Subcutaneous adipose tissue (tissue), 4 donors: ENCODE measurements around the gene LRMDA. TPM values are rescaled to one million over a fixed set of nuclear protein-coding genes. Genes with fewer than 3 reads are reported as not detected.

ENCODE experiments used
- total RNA-seq, 4 donors: library from RNA; depleted of rRNA; stranded (reverse); fragments of >200 nt; gene quantifications; one replicate each; pipeline ENCODE4 v1.1.0, GENCODE V29; 2016
- TF ChIP-seq, protein P1 (sequence below): fragments of 450-650 bp; IDR thresholded peaks from one replicate; pipeline ENCODE4 v1.5.1; 2016; ENCODE audit warnings: low read depth, mild to moderate bottlenecking, control low read depth, antibody characterized with exemption, moderate library complexity

Gene LRMDA
- total RNA-seq, 4 donors from 2014 or later: 17.4 to 92.1 (median 22.8) TPM

- TF ChIP-seq, protein P1, sequence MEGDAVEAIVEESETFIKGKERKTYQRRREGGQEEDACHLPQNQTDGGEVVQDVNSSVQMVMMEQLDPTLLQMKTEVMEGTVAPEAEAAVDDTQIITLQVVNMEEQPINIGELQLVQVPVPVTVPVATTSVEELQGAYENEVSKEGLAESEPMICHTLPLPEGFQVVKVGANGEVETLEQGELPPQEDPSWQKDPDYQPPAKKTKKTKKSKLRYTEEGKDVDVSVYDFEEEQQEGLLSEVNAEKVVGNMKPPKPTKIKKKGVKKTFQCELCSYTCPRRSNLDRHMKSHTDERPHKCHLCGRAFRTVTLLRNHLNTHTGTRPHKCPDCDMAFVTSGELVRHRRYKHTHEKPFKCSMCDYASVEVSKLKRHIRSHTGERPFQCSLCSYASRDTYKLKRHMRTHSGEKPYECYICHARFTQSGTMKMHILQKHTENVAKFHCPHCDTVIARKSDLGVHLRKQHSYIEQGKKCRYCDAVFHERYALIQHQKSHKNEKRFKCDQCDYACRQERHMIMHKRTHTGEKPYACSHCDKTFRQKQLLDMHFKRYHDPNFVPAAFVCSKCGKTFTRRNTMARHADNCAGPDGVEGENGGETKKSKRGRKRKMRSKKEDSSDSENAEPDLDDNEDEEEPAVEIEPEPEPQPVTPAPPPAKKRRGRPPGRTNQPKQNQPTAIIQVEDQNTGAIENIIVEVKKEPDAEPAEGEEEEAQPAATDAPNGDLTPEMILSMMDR: no peak
Observed at GRCh38 chr10:75766106-75766505, 334.7 kb downstream of the LRMDA start.

DNA sequence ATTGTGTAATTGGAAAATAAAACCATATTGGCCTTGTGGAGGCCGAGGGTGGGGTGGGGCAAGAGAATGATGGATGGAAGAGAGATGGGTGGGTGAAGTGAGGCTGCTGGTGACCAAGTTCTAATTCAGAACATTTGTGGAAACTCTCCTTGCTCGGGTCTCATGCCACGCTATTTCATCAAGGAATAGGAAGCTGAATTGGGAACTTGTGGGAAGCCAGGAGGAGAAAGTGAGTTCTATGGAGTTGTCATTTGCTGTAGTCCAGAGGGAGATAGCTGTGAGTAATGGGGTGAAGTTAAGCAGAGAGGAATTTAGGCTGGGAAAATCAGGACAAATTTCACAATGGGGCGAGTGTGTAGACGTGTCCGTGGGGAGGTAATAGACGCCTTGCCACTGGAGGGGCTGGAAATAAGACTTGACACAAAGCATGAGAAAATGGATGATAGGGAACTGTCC is 339.2 kb downstream of the LRMDA start:
- TF ChIP-seq, protein P1: no peak

DNA sequence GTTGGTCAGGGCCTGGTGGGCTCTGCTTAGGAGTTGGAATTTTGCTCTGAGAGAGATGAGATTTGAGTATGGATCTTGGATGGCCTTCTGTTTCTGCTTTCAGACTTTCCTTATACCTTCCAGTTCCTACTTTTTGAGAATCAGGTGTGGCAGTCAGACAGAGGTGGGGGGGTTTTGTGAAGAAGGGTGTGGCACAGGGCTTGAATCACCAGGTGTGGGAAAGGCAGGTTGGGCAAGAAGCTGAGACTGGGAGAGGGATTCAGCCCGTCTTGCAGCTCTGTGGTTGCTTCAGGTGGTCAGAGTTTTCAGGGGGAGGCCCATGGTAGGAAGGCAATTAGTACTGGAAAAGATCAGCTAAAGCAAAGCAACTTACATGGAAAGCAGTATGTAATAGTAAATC is 340.2 kb downstream of the LRMDA start:
- TF ChIP-seq, protein P1: no peak

- TF ChIP-seq, protein P1: no peak
Observed at GRCh38 chr10:75772153-75772887, 340.9 kb downstream of the LRMDA start.

DNA sequence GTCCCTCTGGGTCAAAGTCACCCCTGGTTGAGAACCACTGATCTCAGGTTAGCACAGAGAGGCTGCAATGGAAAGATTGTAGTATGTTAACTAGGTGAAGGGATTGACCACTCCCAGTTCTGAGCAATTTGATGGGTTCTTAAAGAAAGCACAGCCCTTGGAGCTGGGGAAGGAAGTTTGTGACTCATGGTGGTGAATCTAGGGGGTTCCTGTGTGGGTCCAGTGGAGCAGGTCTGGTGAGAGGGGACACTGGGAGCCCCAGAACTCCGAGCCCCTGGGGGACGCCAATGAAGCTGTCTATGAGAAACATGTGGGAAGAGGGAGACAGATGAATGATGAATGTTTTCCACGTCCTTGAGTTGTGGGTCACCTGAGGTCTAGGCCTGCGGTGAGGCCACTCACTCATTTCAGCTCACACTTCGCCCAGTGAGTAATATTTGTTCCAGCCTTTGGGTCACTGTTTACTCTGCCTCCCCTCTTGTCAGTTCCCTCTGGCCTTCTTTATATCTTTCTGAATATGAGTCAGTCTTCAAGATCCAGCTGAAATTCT is 341.9 kb downstream of the LRMDA start:
- TF ChIP-seq, protein P1: no peak

GRCh38 chr10:75773813-75774782 is 342.7 kb downstream of the LRMDA start:
- TF ChIP-seq, protein P1: no peak
